PC-3 (cell line): ENCODE data around the gene SLK.

ENCODE experiments used
- EZH2 ChIP-seq: fragments of 300-600 bp; sonication (generic); IDR thresholded peaks from one replicate; pipeline ENCODE4 v1.6.1; 2017; ENCODE audit warnings: antibody characterized with exemption, mild to moderate bottlenecking, low read length; ENCODE audit not compliant: unreplicated experiment
- EZH2phosphoT487 ChIP-seq: fragments of 300-600 bp; sonication (generic); IDR thresholded peaks from 2 replicates; pipeline ENCODE4 v1.6.1; 2018; ENCODE audit warnings: mild to moderate bottlenecking, antibody characterized with exemption, low read length, borderline replicate concordance
- TF ChIP-seq, protein P1 (sequence below): fragments of 300-600 bp; sonication (generic); conservative IDR thresholded peaks from 2 replicates; pipeline ENCODE4 v1.5.1; 2017; ENCODE audit warnings: antibody characterized with exemption, low read depth, mild to moderate bottlenecking, low read length

DNA sequence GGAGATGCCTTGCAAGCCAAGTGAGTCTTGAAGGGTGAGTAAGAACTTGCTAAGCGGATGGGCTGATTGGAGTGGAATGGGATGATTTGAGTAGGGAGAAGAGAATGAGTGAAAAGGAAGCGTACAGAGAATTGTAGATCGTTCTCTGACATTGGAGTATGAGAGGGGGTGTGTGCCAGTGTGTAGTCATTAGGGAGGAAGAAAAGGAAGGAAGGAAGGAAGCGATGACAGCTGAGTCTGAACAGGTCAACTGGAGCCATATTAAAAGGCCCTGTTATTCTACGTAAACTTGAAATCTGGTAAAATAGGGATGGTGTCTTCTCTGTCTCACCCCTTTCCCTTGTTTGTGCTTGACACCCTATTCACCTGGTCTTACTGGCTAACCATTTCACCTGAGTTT lies 55.1 kb downstream of the SLK start:
- TF ChIP-seq, protein P1, sequence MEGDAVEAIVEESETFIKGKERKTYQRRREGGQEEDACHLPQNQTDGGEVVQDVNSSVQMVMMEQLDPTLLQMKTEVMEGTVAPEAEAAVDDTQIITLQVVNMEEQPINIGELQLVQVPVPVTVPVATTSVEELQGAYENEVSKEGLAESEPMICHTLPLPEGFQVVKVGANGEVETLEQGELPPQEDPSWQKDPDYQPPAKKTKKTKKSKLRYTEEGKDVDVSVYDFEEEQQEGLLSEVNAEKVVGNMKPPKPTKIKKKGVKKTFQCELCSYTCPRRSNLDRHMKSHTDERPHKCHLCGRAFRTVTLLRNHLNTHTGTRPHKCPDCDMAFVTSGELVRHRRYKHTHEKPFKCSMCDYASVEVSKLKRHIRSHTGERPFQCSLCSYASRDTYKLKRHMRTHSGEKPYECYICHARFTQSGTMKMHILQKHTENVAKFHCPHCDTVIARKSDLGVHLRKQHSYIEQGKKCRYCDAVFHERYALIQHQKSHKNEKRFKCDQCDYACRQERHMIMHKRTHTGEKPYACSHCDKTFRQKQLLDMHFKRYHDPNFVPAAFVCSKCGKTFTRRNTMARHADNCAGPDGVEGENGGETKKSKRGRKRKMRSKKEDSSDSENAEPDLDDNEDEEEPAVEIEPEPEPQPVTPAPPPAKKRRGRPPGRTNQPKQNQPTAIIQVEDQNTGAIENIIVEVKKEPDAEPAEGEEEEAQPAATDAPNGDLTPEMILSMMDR, result no peak
- TF ChIP-seq EZH2, result no peak
- TF ChIP-seq EZH2phosphoT487, result no peak
